Thymus (tissue), 11 donors: ENCODE results near the gene CRYL1. TPM values are rescaled to one million over a fixed set of nuclear protein-coding genes. Genes with fewer than 3 reads are reported as not detected.

Source experiments
- DNase-seq, 9 donors: peaks; one replicate each; pipeline ENCODE4 v3.0.0-alpha.2; 2013; ENCODE audit warnings: low spot score in 9 of 9, low read depth in 6 of 9, missing footprints in 1 of 9
- H3K27ac ChIP-seq, 2 donors: one replicate each; pipeline ENCODE4 v1.5.1; 2013; ENCODE audit warnings: control low read depth in 1 of 2, low read depth in 1 of 2, low read length in 1 of 2, mild to moderate bottlenecking in 1 of 2, moderate library complexity in 1 of 2
- H3K27me3 ChIP-seq, 2 donors: one replicate each; pipeline ENCODE4 v1.5.1; 2013; ENCODE audit warnings: low read length in 1 of 2; ENCODE audit not compliant: control insufficient read depth in 2 of 2, insufficient read depth in 1 of 2
- H3K36me3 ChIP-seq, 2 donors: one replicate each; pipeline ENCODE4 v1.5.1; 2013; ENCODE audit warnings: low read length in 1 of 2, mild to moderate bottlenecking in 1 of 2, moderate library complexity in 1 of 2; ENCODE audit not compliant: control insufficient read depth in 2 of 2, insufficient read depth in 2 of 2
- H3K4me1 ChIP-seq, 2 donors: one replicate each; pipeline ENCODE4 v1.5.1; 2013; ENCODE audit warnings: low read length in 2 of 2; ENCODE audit not compliant: control insufficient read depth in 2 of 2, insufficient read depth in 2 of 2
- H3K4me3 ChIP-seq, 2 donors: one replicate each; pipeline ENCODE4 v1.5.1; 2013; ENCODE audit warnings: low read length in 2 of 2, control low read depth in 1 of 2, mild to moderate bottlenecking in 1 of 2
- H3K9me3 ChIP-seq, 2 donors: one replicate each; pipeline ENCODE4 v1.5.1; 2013; ENCODE audit warnings: low read length in 1 of 2, mild to moderate bottlenecking in 1 of 2; ENCODE audit not compliant: control insufficient read depth in 2 of 2, insufficient read depth in 1 of 2
- WGBS: extraction: QIAGEN DNeasy Blood & Tissue Kit; methylation state at CpG from one replicate; pipeline ENCODE4 v1.1.7; 2013; 5-methylcytosine and 5-hydroxymethylcytosine counted together
- polyA plus RNA-seq: library from polyadenylated mRNA; stranded (reverse); fragments of 200-250 nt; gene quantifications from one replicate; pipeline ENCODE4 v1.2.3, GENCODE V29; 2013
- total RNA-seq: library from RNA; stranded (reverse); fragments of 120-200 nt; gene quantifications from one replicate; pipeline ENCODE4 v1.2.4, GENCODE V29; 2013
- donor health status: healthy.

CRYL1 gene
- total and polyA plus RNA-seq, 2 donors = 10.0 to 17.5 TPM

DNA sequence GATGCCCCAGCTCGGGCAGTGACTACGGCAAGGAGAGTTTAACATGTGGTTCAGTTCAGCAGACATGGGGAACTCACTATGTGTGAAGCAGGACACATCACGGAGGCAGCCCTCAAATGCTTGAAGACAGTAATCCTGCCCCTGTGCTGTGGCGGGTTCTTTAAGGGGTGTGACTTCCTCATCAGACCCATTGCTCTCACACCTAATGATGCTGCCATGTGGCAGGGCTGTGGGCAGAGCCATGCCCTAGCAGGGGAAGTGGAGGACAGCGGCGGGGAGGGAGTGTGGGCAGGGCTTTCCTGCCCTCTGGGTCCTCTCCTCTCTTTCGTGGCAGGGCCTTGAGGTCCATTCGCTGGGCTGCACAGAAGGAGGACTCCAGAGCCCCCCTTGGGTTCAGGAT lies 162.5 kb downstream of the CRYL1 start:
- no peak overlapping the region for H3K4me3 ChIP-seq
- no peaks in the 10 kb centered on the region for H3K9me3 ChIP-seq
- H3K4me1 ChIP-seq = no peaks in the 10 kb centered on the region
- no peaks in the 10 kb centered on the region for H3K27me3 ChIP-seq
- no peaks in the 10 kb centered on the region for H3K36me3 ChIP-seq
- DNase-seq = no peak
- WGBS = 90% methylated on average over 8 of the region's 8 CpGs
- no peak overlapping the region for H3K27ac ChIP-seq

DNA sequence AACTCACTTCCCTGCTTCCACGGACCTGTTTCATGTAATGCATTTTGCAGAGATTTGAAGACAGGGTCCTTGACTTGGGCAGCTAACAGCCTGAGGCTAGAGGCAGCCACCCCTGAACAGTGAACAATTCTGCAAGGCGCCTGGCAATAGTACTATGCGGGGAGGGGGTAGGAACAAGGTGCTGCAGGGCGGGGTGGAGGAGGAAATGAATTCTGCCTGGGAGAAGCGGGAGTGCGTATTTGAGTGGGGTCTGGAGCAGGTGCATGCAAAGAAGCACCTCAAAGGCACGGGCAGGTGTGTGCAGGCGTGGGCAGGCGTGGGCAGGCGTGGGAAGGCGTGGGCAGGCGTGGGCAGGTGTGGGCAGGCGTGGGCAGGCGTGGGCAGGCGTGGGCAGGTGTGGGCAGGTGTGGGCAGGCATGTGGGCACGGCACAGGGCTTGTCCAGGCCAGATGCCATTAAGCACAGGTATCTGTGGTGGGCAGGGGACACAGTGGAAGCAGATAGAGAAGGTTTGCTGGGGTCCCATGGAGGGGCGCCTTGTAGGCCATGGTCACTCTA lies 163.1 kb downstream of the CRYL1 start:
- H3K27ac ChIP-seq = no peak overlapping the region
- 88% methylated on average over 17 of the region's 17 CpGs for WGBS
- no peak for DNase-seq
- no peaks in the 10 kb centered on the region for H3K36me3 ChIP-seq
- H3K4me1 ChIP-seq = no peaks in the 10 kb centered on the region
- no peaks in the 10 kb centered on the region for H3K27me3 ChIP-seq
- no peaks in the 10 kb centered on the region for H3K9me3 ChIP-seq
- no peak overlapping the region for H3K4me3 ChIP-seq

DNA sequence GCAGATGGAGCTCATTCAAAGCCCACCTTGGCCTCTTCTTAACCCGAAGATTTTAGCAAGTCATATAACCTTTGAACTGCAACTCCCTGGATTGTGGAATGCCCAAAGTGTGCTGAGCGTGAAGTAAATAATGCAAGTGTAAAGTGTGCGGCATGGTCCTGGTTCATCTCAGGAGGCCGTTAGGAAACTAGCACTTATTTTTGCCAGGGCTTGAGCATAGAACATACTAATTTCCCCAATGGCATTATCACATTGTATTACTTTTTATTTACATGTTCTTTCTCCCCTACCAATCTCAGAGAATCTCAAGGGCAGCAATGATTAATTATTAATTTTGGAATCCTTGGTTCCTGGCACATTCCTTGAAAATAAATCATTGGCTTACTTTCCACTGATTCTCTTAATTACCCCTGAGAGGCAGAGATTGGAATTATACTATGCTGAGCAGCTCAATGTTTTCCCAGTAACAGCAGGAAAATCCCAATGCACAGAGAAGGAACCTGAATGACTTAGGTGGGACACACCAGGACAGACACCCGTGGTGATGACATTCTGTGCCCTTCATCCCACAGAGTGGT lies 164.7 kb downstream of the CRYL1 start:
- DNase-seq = no peak
- H3K4me1 ChIP-seq = no peaks in the 10 kb centered on the region
- H3K27me3 ChIP-seq = no peaks in the 10 kb centered on the region
- no peak overlapping the region for H3K4me3 ChIP-seq
- WGBS = 92% methylated on average over 5 of the region's 5 CpGs
- H3K27ac ChIP-seq = no peak overlapping the region
- no peaks in the 10 kb centered on the region for H3K36me3 ChIP-seq
- no peaks in the 10 kb centered on the region for H3K9me3 ChIP-seq

DNA sequence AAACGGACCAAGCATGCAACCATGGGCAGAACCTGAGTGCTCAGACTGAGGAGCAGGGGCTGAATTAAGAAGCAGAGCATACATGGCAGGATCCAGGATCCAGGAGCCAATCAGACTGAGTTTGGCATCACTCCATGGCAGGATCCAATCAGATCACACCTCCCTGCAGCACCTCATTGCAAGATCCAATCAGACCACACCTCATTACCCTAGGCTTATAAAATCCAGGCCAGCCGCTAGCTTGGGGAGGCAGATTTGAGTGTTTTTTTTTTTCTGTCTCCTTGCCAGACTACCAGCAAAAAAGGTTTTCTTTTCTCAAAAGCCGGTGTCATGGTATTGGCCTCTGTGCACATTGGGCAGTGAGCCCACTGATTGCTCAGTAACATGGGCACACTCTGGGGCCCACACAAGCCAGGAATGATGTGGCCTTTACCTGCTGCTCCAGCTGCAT lies 165.6 kb downstream of the CRYL1 start:
- DNase-seq = no peak
- no peaks in the 10 kb centered on the region for H3K36me3 ChIP-seq
- no peaks in the 10 kb centered on the region for H3K27me3 ChIP-seq
- H3K4me1 ChIP-seq = no peaks in the 10 kb centered on the region
- H3K27ac ChIP-seq = no peak overlapping the region
- H3K9me3 ChIP-seq = no peaks in the 10 kb centered on the region
- H3K4me3 ChIP-seq = no peak overlapping the region
- WGBS = 98% methylated on average over 3 of the region's 3 CpGs

DNA sequence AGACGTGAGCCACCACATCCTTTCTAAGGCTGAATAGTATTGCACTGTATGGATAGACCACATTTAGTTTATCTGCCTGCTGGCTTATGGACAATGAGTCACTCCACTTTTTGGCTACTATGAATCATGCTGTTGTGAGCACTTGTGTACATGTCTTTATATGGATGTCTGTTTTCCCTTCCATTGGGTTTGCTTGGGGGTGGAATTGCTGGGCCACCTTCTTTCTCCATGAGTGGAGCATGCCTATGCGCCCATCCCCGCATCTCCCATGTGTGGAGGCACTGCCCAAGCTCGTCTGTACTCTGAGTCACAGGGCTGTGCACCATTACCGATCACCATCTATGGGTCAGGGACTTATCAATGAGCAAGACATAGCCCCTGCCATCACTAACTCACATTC lies 166.3 kb downstream of the CRYL1 start:
- Histone ChIP-seq H3K4me1 (no peaks in the 10 kb centered on the region), H3K36me3 (no peaks in the 10 kb centered on the region), H3K9me3 (no peaks in the 10 kb centered on the region), H3K27me3 (no peaks in the 10 kb centered on the region), H3K4me3 (no peak overlapping the region), H3K27ac (no peak overlapping the region)
- DNase-seq = no peak
- WGBS = 95% methylated on average over 5 of the region's 5 CpGs

DNA sequence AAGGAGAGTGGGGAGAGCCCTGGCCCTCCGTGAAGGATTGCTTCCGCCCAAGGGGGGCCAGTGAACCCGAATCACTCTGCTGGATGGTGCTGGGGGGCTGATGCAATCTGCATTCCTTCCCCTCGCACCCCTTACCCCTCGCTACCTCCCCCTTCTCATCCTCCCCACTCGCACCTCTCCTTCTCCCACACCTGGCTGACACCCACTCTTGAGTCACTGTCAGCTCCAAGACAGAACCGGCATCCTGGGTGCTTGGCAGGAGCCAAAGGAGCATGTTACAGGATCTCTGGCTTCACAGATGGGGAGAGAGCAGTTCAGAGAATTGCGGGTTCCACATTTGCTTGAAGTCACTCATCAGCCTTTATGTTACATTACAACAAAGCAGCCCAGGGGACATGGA lies 167.6 kb downstream of the CRYL1 start:
- H3K4me3 ChIP-seq = no peak overlapping the region
- H3K27me3 ChIP-seq = no peaks in the 10 kb centered on the region
- H3K9me3 ChIP-seq = no peaks in the 10 kb centered on the region
- 92% methylated on average over 8 of the region's 8 CpGs for WGBS
- H3K36me3 ChIP-seq = no peaks in the 10 kb centered on the region
- DNase-seq = no peak
- no peaks in the 10 kb centered on the region for H3K4me1 ChIP-seq
- no peak overlapping the region for H3K27ac ChIP-seq

DNA sequence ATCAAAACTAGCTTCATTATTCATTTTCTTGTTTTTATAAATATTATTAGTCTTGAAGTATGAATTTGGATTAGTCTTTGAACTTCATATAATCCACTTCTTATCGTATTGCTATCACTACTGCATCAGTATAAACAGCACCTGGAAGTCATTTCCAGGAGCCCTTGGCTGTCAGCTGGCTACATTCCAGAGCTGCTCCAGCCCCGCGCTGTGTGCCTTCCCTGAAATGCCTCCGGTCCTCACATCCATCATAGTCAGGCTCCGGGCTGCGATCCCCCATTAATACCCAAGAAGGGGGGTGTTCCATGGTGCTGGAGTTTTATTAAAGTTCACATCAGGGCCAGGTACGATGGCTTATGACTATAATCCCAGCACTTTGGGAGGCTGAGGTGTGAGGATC lies 169.2 kb downstream of the CRYL1 start:
- Histone ChIP-seq H3K27me3 (no peaks in the 10 kb centered on the region), H3K4me3 (no peak overlapping the region), H3K36me3 (no peaks in the 10 kb centered on the region), H3K9me3 (no peaks in the 10 kb centered on the region), H3K27ac (no peak overlapping the region), H3K4me1 (peaks cover 0 to 6% of the 10 kb centered on the region in 2 donors)
- DNase-seq = no peak
- WGBS = 95% methylated on average over 7 of the region's 7 CpGs

DNA sequence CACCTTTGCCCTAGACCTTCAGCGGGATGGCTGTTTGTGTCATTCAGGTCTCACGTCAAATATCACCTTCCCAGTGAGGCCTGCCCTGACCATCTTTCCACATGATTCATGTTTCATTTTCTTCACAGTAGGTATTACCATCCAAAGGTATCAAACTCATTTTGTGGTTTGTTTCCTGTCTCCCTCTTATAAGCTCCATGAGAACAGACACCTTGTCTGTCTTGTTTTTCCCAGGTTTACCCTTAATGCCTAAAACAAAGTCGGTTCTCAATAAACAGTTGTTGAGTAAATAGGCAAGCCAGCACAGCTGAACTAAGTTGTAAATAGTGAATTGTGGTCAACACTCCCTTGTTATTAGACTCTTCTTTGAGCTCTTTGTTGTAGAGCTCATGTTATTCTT lies 170.9 kb downstream of the CRYL1 start:
- 96% methylated on average over 3 of the region's 3 CpGs for WGBS
- no peak overlapping the region for H3K4me3 ChIP-seq
- no peaks in the 10 kb centered on the region for H3K9me3 ChIP-seq
- H3K36me3 ChIP-seq = no peaks in the 10 kb centered on the region
- H3K4me1 ChIP-seq = peaks cover 0 to 6% of the 10 kb centered on the region in 2 donors
- no peak for DNase-seq
- no peak overlapping the region for H3K27ac ChIP-seq
- H3K27me3 ChIP-seq = no peaks in the 10 kb centered on the region

DNA sequence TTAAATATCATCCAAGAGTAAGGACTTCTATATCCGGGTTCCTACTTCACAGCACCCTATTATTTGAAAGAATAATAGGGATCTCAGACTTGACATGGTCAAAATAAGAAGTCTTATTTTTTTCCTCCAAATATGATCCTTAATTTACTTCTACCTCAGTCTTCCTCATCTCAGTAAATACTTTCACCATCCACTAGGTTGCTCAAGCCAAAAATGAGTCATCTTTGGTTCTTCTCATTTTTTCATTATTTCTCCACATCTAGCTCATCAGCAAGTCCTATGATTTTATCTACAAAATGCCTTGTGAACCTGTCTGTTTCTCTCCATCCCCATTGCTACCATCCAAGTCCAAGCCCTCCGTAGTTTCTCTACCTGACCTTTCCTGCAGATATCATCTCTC lies 171.7 kb downstream of the CRYL1 start:
- no peak for DNase-seq
- Histone ChIP-seq H3K27ac (no peak overlapping the region), H3K4me1 (peaks cover 0 to 6% of the 10 kb centered on the region in 2 donors), H3K9me3 (no peaks in the 10 kb centered on the region), H3K4me3 (no peak overlapping the region), H3K27me3 (no peaks in the 10 kb centered on the region), H3K36me3 (no peaks in the 10 kb centered on the region)
- WGBS = 95% methylated on average over 2 of the region's 2 CpGs
